NCI-H345 treated with DMSO at 0.1 percent for 48 hours (cell line): Measurements from ENCODE around the gene HPCA.

ENCODE experiments used
- DNase-seq: peaks from one replicate; lab custom pipeline; 2025; ENCODE audit not compliant: unreplicated experiment; lab: John Stamatoyannopoulos, UW

HPCA gene

DNA sequence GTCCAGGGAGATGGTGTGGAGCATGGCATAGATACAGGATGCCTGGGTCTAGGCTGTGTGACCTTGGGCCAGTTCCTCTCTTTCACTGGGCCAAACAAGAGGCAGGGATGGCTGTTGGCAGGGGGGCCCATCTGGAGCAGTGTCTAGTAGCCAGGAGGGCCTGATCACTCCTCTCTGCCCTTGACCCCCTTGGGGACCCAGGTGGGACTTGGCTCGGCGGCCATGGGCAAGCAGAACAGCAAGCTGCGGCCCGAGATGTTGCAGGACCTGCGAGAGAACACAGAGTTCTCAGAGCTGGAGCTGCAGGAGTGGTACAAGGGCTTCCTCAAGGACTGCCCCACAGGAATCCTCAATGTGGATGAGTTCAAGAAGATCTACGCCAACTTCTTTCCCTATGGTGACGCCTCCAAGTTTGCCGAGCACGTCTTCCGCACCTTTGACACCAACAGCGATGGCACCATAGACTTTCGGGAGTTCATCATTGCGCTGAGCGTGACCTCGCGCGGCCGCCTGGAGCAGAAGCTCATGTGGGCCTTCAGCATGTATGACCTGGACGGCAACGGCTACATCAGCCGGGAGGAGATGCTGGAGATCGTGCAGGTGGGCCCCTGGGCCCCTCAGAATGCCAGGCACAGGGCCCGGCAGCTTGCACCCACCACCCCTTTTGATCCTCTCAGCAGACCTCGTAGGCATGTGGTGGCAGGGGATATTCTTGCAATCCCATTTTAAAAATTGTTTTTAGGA lies 2.6 kb downstream of the HPCA start:
- DNase-seq = no peak

- DNase-seq = no peak
Observed at GRCh38 chr1:32889731-32890278, 3.5 kb downstream of the HPCA start.

GRCh38 chr1:32890516-32891240 lies 4.4 kb downstream of the HPCA start:
- no peak for DNase-seq

GRCh38 chr1:32891241-32891570 lies 4.9 kb downstream of the HPCA start:
- DNase-seq = no peak

DNA sequence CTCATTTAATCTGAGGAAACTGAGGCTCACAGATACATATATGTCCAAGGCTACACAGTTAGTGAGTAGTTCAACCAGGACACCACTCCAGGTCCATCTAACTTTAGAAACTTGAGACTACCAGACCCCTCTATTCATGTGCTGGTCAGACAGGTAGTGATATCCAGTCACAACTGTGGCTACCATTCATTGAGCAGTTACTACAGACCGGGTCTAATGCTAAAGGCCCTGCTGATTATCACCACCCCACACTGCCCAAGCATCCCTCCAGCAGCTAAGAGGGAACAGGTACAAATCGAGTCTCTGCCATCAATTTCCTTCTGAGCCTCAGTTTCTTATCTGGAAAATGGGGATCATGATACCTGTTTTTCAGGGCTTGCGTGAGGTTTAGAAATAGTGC lies 5.3 kb downstream of the HPCA start:
- DNase-seq = no peak

DNA sequence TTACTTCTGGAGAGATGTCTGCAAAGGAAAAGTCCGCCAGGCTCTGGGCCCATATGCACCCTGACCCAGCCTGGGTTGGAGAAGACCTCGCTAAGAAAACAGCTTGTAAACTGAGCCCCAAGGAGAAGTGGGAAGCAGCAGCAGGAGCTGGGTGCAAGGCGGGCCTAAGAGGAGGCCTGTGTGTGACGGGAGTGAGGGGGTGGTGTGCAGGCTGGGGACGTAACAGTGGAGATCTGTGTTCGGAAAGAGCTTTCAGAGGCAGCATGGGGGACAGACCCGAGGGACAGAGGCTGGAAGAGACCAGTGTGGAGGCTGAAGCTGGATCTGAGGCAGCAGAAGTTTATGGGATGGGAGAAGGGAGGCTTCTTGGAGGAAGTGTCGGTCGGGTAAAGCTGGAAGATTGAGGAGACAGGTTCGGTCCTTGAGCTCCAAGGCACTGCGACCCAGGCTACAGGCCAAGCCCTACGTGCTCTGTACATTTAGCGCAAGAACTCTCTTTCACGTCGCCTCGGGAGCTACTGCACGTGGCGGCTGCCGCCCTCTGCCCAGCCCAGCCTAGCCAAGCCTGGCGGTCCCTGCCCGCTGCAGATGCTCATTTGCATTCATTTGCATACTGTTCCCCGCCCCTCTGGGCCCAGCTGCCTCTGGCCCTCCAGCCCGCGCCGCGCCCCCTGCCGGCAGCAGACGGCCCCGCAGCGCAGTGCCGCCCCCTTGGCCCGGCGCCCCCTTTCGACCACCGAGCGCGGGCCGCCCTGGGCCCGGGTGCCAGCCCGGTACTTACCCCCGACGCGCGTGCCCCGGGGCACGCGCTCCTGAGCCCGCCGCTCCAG lies 6.3 kb downstream of the HPCA start:
- DNase-seq = no peak

DNA sequence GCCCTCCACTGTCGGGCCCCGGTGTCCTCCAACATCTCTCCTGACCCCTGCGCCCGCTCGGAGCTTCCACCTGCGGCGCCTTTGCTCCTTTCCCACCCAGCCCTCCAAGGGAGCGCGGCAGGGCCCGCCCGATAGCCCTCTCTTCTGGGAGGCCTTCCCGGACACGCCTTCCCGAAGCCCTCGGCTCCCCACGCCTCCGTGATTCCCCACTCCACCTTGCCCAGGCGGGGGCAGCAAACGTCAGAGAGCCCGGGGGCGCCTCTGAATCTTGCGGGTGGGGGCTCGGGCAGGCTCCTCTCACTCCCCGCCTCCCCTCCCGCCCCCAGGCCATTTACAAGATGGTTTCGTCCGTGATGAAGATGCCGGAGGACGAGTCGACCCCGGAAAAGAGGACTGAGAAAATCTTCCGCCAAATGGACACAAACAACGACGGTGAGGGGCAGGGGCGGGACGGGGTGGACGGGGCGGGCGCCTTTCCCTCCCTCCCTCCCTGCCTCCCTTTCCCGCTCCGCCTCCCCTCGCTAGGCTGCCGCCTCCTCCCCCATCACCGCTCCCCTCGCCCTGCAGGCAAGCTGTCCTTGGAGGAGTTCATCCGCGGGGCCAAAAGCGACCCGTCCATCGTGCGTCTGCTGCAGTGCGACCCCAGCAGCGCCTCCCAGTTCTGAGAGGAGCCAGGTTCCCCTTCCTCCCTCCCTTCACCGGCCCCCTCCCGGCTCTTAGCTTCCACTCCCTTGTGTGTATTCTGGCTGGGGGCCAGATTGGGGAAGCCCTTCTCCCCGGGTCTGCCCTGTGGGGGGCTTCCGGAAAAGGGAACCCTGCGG lies 7.1 kb downstream of the HPCA start:
- DNase-seq = peak; percentile 28

GRCh38 chr1:32894019-32894600 lies 7.8 kb downstream of the HPCA start:
- no peak for DNase-seq

DNA sequence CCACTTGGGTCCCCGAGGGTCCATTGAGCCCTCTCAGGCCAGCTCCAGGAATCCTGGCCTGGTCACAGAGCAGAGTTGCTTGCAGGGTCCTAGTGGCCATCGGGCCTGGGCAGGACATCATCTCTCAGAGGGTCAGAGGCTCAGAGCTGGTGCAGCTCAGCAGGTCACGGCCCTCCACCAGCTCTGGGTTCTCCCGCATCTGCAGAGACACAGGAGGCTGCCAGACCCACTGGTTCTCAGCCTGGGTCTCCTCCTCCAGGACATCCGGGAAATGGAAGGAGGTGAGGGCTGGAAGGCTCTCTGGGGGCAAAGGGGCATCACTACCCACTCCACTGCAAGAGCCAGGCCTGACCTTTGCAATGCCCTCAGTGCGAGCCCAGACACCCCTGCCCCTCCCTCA lies 8.4 kb downstream of the HPCA start:
- no peak for DNase-seq

DNA sequence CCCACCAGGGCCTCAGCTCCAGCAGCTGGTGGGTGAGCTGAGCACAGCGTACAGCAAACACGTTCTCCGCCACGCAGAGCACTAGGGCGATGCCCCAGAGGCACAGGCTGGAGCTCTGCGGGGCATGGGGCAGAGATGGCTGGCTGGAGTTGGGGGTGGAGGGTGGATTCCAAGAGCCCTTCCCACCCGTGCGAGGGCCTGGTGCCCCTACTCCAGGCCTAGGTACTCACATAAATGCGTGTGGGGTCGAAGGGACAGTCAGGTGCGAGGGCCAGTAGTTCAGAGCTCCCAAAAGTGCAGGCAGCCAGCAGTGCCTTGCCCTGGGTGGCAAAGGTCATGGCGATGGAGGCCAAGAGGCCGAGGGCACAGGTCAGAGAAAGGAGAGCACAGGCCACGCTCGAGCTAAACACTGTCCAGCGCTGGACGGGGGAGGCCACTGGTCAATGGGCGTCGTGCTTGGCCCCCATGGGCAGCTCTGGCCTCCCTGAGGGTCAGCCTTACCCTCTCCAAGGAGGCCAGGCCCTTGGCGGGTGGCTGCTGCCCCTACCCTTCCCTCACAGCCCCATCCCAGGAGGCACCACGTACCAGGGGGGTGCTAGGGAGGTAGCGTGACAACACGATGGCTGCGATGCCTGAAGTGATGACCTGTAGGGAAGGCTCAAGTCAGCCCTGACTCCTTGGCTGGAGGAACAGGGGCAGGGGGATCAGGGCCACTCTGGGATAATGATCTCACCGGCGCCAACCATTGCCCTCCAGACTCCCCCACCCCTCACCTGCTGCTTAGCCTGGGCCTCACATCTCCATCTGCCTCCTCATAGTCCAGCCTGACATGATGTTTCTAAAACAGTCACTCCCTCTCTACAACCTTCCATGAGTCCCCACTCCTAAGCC lies 9.3 kb downstream of the HPCA start:
- DNase-seq = no peak

DNA sequence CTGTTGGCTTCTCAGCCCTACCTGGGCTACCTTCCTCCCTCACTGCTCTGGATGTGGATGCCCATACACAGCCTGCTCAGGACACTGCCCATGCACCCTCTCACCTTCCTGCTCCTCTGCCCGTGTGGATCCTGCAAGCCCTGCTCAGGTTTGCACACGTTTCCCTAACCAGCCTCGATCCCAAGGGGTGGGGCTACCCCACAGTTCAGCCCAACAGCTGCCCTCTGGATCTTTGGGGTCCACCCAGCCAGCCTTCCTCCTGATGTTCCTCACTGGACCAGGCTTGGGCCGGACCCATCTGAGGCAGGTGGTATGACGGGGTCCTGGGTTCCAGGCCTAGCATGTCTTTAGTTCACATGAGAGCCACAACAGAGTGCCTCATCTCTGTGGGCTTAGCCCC lies 10.2 kb downstream of the HPCA start:
- no peak for DNase-seq

DNA sequence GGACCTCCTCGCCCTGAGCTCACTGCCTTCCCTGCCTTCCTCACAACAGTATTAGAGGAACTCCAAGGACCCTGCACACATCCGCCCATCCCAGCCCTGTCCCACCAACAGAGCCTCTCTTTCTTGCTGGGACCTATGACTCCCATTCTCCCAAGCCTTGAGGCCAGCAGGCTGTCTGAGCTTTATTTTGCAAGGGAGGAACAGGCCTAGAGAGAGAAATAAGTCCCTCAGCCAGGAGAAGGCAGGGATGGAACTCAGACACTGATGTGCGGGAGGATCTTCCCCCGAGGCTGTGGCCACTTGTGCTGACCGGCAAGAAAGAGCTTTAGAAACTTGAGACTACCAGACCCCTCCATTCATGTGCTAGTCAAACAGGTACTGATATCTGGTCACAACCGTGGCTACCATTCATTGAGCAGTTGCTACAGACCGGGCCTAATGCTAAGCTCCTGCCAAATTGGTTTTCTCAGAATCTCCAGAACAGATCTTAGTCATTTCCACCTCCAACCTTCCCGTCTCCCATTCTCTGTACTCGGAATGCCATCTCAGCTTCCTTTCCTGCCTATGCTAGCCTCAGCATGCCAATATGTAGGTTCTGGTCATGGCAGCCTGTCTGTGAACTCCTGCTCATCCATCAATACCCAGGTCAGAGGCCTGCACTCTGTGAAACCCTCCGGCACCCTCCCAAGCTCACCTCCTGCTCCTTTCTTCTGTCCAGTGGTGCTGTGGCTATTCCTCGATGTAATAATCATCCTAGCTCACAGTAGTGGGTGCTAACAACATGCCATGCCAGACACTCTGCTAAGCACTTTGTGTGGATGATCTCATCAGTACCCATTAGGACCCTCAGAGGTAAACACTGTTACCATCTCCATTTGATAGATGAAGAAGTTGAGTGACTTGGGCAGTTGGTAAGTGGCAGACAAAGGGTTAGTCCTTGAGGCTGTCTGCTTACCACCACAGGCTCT lies 11.1 kb downstream of the HPCA start:
- DNase-seq = no peak

- DNase-seq = no peak
Observed at GRCh38 chr1:32898056-32898455, 11.8 kb downstream of the HPCA start.

DNA sequence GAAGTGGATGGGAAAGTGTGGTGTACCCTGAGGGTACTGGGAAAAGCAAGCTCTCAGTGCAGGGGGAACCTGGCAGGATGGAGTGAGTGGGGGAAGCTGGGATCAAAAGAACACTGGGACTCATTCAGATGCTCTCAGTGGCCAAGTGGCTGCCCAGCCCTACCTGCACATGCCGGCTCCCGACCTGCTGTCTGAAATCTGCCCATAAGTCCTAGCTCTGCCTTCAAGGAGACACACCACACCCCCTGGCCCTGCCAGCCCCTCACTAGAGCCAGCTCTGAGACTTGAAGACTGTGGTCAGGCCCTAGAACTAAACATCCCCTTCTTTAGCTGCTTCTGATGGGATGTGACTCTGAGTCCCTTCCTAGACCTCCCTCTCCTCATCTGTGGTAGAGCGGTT lies 12.7 kb downstream of the HPCA start:
- no peak for DNase-seq

DNA sequence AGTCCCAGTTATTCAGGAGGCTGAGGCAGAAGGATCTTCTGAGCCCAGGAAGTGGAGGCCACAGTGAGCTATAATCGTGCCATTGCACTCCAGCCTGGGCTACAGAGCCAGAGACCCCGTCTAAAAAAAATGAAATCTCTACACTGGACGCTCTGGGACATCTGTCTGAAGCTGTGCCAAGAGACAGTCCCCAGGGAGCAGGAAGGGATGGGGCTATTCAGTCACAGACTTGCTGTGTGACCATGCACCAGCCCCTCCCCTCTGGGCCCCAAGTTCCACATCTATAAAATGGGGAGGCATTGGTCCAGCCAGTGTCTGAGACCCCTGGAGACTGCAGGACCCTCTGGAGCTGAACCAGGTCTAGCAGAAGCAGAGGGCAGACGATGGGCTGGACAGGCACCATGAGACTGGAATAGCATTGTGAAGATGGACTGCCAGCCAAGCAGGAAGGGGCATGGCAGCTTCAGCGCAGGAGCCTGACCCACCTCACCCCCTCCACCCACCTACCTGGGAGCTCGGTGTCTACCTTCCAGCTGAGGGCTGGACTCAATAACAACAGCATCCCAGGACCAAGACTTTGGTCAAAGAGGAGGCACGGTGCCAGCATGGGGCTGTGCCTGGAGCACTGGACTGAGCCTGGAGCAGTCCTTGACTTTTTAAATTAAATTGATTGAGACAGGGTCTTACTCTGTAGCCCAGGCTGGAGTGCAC lies 13.4 kb downstream of the HPCA start:
- DNase-seq = no peak

GRCh38 chr1:32900371-32900955 lies 14.2 kb downstream of the HPCA start:
- no peak for DNase-seq
